ENCODE measurements around the gene KRT7. TPM values are rescaled to one million over a fixed set of nuclear protein-coding genes. Genes with fewer than 3 reads are reported as not detected.

Gene KRT7
- total RNA-seq, 1 experiment from 2014 or later: 13.9 TPM

- H3K4me1 Mint-ChIP-seq (ENCODE audit: low read depth, unreplicated experiment): peaks cover 3% of the 10 kb centered on the region
- H3K27me3 Mint-ChIP-seq (ENCODE audit: insufficient read depth, unreplicated experiment): peaks cover 2% of the 10 kb centered on the region
- DNase-seq: no peak
- Histone ChIP-seq H3K36me3 (ENCODE audit: control insufficient read depth, insufficient read depth, low read length) (no peaks in the 10 kb centered on the region), H3K27me3 (replicated peaks; ENCODE audit: control insufficient read depth, insufficient read depth, low read length) (no peaks in the 10 kb centered on the region), H3K9me3 (no peaks in the 10 kb centered on the region), H3K4me3 (ENCODE audit: low read depth, low read length) (no peak overlapping the region), H3K4me1 (no peaks in the 10 kb centered on the region; the same call in 1 of the 2 replicates)
- intact Hi-C loops (cut with micrococcal nuclease; ENCODE audit: unreplicated experiment): no loop called here
- H3K9me3 Mint-ChIP-seq (ENCODE audit: unreplicated experiment): no peaks in the 10 kb centered on the region
- H3K36me3 Mint-ChIP-seq (ENCODE audit: insufficient read depth, unreplicated experiment): no peaks in the 10 kb centered on the region
- ChIA-PET CTCF (no interaction called here), POLR2A (no interaction called here)
- BruUV-seq (replicated peaks): no TSS peak
- no peak overlapping the region for H3K27ac Mint-ChIP-seq (ENCODE audit: unreplicated experiment)
- H3K4me3 Mint-ChIP-seq (ENCODE audit: unreplicated experiment): no peak overlapping the region
- no peak for TF ChIP-seq CTCF (IDR thresholded peaks at IDR 0.05; ENCODE audit: insufficient read depth in 1 of 2, low read depth in 1 of 2, low read length in 1 of 2, severe bottlenecking in 1 of 2, unreplicated experiment in 1 of 2)
Observed at GRCh38 chr12:52252728-52253343, 19.8 kb downstream of the KRT7 start.

GRCh38 chr12:52253391-52254179 is 20.5 kb downstream of the KRT7 start:
- no peaks in the 10 kb centered on the region for H3K27me3 ChIP-seq (replicated peaks; ENCODE audit: control insufficient read depth, insufficient read depth, low read length)
- Mint-ChIP-seq H3K27ac (ENCODE audit: unreplicated experiment) (no peak overlapping the region), H3K4me1 (ENCODE audit: low read depth, unreplicated experiment) (no peaks in the 10 kb centered on the region), H3K36me3 (ENCODE audit: insufficient read depth, unreplicated experiment) (no peaks in the 10 kb centered on the region), H3K27me3 (ENCODE audit: insufficient read depth, unreplicated experiment) (peaks cover 2% of the 10 kb centered on the region), H3K4me3 (ENCODE audit: unreplicated experiment) (no peak overlapping the region), H3K9me3 (ENCODE audit: unreplicated experiment) (no peaks in the 10 kb centered on the region)
- H3K9me3 ChIP-seq: no peaks in the 10 kb centered on the region
- intact Hi-C loops (cut with micrococcal nuclease; ENCODE audit: unreplicated experiment): no loop called here
- H3K4me1 ChIP-seq: no peaks in the 10 kb centered on the region
- no peak for TF ChIP-seq CTCF (IDR thresholded peaks at IDR 0.05; ENCODE audit: insufficient read depth in 1 of 2, low read depth in 1 of 2, low read length in 1 of 2, severe bottlenecking in 1 of 2, unreplicated experiment in 1 of 2)
- H3K4me3 ChIP-seq (ENCODE audit: low read depth, low read length): no peak overlapping the region
- H3K36me3 ChIP-seq (ENCODE audit: control insufficient read depth, insufficient read depth, low read length): no peaks in the 10 kb centered on the region
- BruUV-seq (replicated peaks): no TSS peak
- POLR2A ChIA-PET: no interaction called here
- CTCF ChIA-PET: no interaction called here
- no peak for DNase-seq

GRCh38 chr12:52254180-52254964 is 21.3 kb downstream of the KRT7 start:
- Histone ChIP-seq H3K27me3 (replicated peaks; ENCODE audit: control insufficient read depth, insufficient read depth, low read length) (no peaks in the 10 kb centered on the region), H3K4me3 (ENCODE audit: low read depth, low read length) (no peak overlapping the region), H3K9me3 (no peaks in the 10 kb centered on the region), H3K4me1 (no peaks in the 10 kb centered on the region), H3K36me3 (ENCODE audit: control insufficient read depth, insufficient read depth, low read length) (no peaks in the 10 kb centered on the region)
- intact Hi-C loops (cut with micrococcal nuclease; ENCODE audit: unreplicated experiment): no loop called here
- H3K36me3 Mint-ChIP-seq (ENCODE audit: insufficient read depth, unreplicated experiment): no peaks in the 10 kb centered on the region
- no peak overlapping the region for H3K4me3 Mint-ChIP-seq (ENCODE audit: unreplicated experiment)
- no peaks in the 10 kb centered on the region for H3K4me1 Mint-ChIP-seq (ENCODE audit: low read depth, unreplicated experiment)
- H3K27ac Mint-ChIP-seq (ENCODE audit: unreplicated experiment): no peak overlapping the region
- H3K9me3 Mint-ChIP-seq (ENCODE audit: unreplicated experiment): no peaks in the 10 kb centered on the region
- CTCF ChIA-PET: no interaction called here
- TF ChIP-seq CTCF (IDR thresholded peaks at IDR 0.05; ENCODE audit: insufficient read depth in 1 of 2, low read depth in 1 of 2, low read length in 1 of 2, severe bottlenecking in 1 of 2, unreplicated experiment in 1 of 2): no peak
- peaks cover 2% of the 10 kb centered on the region for H3K27me3 Mint-ChIP-seq (ENCODE audit: insufficient read depth, unreplicated experiment)
- no TSS peak for BruUV-seq (replicated peaks)
- POLR2A ChIA-PET: no interaction called here
- no peak for DNase-seq
